Stimulated activated CD4-positive, alpha-beta T cell treated with anti-CD3 and anti-CD28 coated beads, Interleukin-1b, Interleukin-23, amount 100 ng/mL, for 4 hours (primary cell): Measurements from ENCODE around the gene AQP1.

Experiments
- DNase-seq, 2 donors: peaks; one replicate each; pipeline ENCODE4 v3.0.0-alpha.2; 2020; ENCODE audit warnings: low read depth in 2 of 2

AQP1 gene

DNA sequence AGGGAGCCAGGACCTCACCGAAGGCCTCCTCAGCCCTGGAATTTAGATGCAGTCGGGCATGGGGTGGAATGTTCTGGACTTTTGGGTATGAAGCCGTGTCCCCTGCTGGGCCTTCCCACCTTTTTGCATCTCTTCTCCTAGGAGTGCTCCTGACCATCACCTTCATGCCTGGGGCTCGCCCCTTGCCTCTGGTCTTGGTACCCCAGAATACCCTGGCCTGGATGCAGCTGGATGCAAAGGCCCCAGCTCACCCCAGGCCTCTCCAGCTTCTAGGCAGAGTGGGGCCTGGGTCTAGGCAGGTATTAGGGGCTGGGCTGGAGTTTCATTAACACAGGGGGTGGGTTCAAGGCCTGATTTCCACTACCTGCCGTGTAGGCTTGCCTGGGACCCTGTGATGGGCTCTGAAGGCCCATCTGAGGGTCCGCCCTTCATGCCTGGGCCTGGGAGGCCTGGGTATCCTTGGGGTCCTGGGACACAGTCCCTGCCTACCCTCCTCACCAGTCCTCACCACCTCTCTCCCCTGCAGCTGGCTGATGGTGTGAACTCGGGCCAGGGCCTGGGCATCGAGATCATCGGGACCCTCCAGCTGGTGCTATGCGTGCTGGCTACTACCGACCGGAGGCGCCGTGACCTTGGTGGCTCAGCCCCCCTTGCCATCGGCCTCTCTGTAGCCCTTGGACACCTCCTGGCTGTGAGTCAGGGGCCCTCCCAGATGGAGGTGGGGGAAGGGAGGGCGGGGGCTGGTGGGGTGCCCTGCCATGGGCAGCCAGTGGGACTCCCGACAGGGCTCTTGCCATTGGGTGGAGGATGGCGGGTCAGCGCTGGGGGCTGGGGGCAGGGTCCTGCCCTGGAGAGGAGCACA, 10.1 kb downstream of the AQP1 start:
- no peak for DNase-seq

DNA sequence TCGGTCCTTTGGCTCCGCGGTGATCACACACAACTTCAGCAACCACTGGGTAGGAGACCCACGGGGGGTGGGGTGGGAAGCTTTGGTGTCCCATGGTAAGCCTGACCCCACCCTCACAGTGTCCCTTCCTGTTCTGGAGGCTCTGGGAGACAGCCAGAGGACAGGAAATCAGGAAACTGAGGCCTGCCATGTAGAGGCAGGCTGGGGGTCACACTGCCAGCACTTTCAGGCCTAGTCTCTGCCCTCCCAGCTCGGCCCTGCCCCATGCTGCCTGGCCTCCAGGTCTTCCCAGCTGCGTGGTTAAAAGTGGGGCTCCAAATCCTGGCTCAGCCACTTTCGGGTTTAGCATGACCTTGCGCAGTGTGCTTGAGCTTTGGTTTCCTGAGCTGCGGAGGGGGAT, 10.9 kb downstream of the AQP1 start:
- DNase-seq = no peak

DNA sequence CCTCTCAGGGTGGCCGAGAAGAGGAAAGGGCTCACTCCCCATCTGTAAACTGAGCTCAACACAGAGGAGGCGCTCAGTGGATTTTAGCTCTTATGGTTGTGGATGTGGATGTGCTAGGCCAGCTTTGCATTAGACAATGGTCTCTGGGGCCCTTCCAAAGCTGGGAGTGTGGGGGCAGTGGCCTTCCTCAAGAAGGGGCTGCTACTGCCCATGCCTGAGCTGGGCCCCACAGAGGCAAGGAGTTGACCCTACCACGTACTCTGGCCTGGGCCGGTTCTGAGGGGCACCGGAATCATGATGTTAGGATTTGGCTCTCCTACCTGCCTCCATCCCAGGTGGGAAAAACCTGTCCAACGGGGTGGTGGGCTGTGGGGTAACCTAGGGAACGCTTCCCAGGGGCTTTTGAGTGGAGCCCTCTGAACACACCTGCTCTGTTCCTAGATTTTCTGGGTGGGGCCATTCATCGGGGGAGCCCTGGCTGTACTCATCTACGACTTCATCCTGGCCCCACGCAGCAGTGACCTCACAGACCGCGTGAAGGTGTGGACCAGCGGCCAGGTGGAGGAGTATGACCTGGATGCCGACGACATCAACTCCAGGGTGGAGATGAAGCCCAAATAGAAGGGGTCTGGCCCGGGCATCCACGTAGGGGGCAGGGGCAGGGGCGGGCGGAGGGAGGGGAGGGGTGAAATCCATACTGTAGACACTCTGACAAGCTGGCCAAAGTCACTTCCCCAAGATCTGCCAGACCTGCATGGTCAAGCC, 11.5 kb downstream of the AQP1 start:
- no peak for DNase-seq

DNA sequence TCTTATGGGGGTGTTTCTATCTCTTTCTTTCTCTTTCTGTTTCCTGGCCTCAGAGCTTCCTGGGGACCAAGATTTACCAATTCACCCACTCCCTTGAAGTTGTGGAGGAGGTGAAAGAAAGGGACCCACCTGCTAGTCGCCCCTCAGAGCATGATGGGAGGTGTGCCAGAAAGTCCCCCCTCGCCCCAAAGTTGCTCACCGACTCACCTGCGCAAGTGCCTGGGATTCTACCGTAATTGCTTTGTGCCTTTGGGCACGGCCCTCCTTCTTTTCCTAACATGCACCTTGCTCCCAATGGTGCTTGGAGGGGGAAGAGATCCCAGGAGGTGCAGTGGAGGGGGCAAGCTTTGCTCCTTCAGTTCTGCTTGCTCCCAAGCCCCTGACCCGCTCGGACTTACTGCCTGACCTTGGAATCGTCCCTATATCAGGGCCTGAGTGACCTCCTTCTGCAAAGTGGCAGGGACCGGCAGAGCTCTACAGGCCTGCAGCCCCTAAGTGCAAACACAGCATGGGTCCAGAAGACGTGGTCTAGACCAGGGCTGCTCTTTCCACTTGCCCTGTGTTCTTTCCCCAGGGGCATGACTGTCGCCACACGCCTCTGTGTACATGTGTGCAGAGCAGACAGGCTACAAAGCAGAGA, 12.2 kb downstream of the AQP1 start:
- no peak for DNase-seq

DNA sequence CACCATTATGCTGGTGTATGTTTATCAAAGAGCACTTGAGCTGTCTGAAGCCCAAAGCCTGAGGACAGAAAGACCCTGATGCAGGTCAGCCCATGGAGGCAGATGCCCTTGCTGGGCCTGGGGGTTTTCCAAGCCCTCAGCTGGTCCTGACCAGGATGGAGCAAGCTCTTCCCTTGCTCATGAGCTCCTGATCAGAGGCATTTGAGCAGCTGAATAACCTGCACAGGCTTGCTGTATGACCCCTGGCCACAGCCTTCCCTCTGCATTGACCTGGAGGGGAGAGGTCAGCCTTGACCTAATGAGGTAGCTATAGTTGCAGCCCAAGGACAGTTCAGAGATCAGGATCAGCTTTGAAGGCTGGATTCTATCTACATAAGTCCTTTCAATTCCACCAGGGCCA, 13.0 kb downstream of the AQP1 start:
- no peak for DNase-seq

DNA sequence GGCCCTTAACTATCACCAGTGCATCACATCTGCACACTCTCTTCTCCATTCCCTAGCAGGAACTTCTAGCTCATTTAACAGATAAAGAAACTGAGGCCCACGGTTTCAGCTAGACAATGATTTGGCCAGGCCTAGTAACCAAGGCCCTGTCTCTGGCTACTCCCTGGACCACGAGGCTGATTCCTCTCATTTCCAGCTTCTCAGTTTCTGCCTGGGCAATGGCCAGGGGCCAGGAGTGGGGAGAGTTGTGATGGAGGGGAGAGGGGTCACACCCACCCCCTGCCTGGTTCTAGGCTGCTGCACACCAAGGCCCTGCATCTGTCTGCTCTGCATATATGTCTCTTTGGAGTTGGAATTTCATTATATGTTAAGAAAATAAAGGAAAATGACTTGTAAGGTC, 13.5 kb downstream of the AQP1 start:
- DNase-seq = no peak

DNA sequence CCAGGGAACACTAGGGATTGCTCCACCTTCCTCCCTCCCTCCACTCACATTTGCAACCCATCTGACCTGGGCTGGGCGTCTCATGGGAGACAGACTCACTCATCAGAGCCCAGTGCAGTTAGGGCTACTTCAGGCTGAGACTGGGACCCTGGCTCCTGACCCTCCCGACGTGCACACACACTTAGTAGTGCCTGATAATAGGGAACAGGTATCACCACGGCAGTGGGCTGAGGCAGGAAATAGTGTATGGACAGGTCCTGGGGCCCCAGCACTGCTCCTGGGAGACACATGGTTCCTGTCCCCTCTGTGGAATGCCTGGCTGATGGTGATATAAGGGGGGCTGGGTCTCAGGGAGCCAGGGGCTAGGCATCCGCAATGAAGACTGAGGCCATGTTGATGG, 14.3 kb downstream of the AQP1 start:
- no peak for DNase-seq

DNA sequence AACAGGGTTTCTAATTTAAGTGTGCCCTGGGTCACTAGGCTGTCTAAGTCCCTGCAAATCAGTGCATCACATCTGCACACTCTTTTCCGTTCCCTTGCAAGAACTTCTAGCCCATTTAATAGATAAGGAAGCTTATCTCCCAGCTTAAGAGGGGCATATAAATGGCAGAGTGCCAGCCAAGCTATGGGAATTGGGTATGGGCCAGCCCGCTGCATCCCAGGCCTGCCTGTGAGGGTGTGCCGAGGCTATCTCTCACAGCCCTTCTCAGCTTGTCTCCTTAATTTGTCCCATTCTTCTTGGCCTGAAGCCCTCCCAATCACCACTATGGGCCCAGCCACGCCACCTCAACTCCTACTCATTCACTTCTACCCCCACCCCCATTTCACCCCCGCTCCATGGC, 14.7 kb downstream of the AQP1 start:
- DNase-seq = no peak

DNA sequence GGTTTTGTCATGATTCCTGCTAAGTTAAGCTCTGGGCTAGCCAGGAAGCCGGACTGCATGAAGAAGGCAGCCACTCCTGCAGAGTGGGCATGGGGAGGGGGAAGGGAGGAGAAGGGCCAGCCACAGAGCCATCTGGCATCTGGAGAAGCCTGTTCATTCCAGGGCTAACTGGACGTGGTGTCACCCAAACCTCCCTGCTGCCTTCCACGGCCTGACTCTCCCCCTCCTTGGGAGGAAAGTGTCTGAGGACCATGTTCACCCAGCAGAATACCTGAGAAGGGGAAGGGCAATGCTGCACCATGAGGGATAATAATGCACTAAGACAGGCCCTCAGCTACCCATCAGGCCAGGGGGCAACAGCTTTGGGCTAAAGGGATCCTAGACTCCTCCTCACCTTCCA, 15.4 kb downstream of the AQP1 start:
- DNase-seq = no peak

DNA sequence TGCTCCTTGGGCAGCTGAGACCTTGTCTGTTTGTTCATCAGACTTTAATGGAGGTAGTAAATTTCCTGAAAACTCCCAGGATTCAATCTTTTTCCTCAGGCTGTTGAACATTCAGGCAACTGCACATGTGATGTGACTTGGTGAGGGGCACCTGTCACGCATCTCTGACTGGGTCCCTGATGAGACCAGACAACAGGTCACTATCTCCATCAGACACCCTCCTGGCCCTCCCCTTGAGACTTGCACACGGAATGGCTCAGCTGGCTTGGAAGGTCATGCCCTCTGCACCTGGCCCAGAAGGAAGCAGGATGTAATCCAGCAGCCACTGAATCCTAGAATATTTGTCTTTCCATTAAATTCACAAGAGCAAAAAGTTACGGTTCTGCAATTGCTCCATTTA, 15.9 kb downstream of the AQP1 start:
- no peak for DNase-seq

DNA sequence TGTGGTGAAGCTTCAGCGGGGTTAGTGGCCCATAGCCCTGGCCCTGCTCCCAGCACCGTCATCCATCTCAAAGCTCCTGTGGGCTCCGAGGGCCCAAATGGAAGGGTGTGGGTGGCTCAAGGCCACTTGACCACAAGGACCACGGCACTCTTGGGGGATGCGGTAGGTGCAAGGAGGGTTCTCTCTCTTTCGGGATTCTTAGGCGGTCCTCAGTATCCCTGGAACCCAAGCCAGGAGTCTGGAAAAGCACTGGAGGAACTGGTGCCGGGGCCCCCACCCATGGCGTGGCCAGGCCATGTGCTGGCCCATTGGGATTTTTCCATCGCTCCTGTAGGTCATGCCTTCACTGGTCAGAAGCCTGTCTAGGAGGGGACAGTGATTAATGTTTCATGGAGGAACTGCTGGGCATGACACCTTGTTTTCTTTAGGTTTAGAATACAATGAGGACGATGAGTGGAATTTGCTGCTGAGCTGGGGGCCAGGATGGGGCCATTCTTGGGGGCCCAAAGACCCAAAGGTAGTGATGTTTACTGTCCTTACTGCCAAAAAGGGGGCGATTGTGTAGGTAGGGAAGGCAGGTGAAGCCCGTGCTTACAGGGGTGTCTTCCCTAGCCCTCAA, 16.7 kb downstream of the AQP1 start:
- no peak for DNase-seq

DNA sequence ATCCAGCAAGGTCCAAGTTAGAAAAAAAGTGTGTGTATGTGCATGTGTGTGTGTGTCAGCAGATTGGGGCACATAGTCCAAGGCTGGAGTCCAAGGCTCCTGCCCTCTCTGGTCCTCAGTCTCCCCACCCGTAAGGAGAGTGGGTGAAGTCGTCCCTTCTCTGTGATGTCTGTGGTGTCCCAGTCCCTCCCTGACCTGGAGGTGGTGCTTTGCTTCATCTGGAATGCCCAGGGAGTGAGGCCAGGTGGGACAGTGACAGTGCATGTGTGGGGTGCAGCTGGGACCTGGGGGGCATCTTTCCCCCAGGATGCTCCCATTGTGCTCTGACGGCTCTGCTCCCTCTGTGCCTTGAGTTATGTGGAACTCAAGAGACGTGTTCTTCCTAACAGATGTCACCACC, 18.0 kb downstream of the AQP1 start:
- no peak for DNase-seq

DNA sequence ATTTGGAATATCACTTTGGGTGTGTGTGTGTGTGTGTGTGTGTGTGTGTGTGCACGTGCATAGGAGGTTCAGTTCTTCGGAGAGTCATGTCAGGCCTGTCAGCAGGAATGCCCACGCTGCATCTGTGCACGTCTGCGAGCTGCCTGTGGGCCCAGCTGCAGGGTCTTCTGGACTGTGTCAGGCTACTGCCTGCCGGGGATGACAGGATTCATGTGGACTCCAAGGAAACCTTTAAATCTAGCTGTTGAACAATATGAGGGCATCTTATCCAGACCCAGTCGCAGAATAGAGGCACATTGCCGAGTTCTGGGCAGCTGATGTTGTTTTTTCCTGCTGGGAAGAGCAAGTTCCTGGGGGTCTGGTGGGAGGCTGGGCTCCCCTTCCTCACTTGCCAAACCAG, 19.0 kb downstream of the AQP1 start:
- no peak for DNase-seq

DNA sequence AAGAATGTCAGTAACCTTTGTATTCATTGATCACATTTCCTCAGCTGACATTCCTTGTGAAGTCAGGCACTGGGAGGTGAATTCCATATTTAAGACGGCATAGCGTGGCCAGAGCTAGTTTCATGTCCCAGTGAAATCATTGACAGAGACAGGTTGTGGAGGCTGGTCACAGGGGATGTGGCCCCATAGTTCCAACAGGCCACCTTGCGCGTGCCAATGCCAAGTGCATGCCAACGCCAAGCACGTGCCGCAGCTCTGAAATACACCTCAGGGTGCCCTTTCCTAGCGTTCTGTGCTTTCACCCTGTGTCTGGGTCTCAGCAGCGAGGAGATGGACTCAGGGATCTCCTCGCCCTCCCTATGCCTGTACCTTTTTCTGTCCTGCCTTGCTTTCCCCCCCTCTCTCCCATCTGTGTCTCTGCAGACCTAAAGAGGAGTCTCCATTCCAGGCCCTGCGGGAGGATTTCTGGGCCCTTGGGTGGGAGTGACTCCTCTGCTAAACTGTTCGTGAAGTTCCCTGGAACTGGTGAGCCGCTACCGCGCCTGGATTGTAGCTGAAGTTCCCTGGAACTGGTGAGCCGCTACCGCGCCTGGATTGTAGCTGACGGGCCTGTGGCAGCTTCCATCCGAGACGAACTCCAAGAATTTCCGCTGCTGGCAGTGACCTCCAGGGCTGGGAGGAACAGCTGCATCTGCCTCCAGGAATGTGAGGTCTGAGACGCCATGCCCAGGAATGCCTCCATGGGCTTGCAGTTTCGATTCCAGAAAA, 19.7 kb downstream of the AQP1 start:
- DNase-seq = no peak

DNA sequence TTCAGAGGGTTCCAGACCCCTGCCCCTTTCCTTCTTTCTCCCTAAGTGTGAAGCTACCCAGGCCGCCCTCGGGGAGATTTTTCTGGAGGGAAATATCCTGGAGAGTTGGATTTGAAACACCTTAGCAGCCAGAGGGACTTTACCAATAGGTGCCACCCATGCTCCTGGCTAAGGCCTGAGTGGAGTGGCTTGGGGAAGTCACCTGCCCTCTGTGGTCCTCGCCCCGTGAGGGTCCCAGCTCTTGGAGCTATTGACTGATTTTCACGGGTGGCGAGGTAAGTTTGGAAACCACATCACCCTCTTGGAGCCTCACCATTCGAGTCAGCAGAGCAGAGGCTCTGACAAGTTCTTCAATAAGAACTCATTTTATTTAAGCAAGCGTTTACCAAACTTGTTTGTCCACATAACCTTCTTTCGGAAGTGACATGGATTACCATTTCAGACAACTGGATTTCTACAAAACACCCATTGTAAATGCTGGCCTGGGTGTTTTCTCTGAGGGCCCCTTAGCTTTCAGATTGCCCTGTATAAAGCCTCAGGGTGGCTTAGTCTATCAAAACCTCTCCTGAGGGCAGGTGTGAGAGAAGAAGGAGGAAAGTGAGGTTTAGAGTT, 20.4 kb downstream of the AQP1 start:
- no peak for DNase-seq

DNA sequence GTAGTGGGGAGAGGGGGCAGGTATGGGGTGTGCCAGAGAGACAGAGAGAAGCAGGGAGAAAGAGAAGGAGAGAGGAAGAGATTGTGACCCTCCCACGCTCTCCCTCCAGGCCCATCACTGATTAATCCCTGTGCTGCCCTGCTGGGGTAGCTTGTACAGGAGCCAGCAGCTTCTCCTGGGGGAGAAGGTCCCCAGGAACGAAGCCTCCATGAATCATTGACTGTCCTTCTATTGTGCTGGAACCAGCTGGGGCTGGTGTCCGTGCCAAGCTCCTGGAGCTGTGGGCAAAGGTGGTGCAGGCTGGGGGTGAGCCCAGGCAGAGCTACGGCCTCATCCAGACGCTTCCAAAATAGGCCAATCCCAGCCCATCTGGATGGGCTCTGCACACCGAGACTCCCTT, 20.9 kb downstream of the AQP1 start:
- no peak for DNase-seq

DNA sequence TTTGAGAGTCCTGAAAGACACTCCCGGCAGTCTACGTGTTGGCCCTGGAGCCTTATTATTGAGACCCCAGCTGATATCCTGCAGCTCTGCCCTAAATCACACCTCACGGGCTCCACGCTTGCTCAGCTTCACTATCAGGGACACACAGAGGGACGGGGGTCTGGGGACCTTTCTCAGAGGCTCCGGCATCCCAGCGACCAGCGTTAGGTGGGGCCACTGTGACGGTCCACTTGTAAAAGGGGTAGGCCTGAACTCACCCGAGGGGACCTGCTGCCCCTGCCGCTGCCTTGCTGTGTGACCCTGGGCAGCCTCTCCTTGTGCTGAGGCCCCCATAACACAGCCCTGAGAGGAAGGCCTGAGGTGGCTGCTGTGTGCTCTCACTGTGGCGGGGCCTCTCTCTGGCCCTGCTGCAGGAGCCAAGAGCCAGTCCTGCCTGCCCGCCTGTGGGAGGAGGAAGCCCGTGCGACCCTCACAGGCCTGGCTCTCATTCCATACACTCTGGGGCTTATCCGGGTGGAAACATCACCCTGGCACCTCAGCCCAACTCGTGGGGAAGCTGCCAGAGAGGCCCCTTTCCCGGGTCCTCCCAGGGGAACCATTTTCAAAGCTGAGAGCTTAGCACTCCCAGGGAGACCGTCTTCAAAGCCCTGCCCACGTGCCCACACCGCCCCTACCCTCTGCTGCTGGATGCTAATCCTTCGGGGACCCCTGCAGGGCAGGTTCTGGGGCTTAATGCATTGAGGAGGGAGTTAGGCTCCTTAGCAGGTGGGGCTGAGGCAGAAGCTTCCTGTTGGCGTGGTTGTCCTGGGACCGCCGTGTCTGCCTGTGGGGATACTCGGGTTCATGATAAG, 21.7 kb downstream of the AQP1 start:
- no peak for DNase-seq

DNA sequence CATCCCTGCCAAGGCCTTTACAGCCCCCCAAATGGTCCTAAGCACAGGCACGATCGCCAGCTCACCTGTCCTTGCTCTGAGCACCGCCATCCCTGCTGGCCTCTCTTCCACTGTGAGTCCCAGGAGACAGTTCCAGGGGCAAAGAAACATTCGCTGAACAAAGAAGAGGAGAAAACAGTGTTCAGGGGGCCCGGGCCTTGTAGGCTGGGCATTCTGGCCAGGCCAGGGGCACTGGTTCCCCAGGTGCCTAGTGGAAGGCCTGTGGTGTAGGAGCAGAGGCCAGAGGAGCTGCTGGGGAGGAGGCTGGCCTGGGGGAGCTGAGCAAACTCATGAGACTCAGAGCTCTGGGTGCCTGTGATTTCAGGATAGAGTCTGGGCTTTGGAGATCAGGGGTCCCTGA, 22.6 kb downstream of the AQP1 start:
- DNase-seq = no peak

DNA sequence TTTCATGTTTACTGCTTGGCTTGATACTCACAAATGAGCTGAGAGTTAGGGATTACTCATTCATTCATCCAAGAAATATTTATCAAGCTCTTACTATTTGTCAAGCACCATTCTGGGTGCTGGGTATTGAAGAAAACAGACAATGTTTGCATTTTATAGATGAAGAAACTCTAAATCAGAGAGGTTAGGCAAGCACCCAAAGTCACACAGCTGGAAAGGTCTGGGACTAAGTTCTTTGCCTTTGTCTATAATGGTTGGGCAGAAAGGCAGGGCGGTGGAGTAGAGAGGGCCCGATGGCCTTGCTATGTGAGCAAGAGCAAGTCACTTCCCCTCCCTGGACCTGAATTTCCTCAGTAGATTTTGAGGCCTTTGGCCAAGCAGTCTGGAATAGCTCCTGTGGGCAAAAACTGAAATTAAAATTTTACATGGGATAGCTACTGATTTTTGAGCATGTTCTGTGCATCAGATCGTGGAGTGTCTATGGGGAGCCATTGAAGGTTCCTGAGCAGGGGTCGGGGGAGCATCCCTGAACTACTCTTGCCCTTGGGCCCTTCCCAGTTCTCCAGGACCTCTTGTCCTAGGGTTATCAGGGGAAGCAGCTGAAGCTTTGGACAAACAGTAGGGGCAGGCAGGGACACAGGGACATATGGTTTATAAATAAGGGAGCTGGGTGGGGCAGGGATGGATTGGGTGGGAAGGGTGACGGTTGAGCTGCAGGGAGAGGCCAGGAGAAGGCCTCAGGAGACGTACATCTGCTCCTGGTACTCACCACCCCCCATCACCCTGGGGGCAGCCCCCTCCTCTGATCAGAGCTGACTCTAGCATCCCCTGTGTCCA, 23.3 kb downstream of the AQP1 start:
- no peak for DNase-seq

DNA sequence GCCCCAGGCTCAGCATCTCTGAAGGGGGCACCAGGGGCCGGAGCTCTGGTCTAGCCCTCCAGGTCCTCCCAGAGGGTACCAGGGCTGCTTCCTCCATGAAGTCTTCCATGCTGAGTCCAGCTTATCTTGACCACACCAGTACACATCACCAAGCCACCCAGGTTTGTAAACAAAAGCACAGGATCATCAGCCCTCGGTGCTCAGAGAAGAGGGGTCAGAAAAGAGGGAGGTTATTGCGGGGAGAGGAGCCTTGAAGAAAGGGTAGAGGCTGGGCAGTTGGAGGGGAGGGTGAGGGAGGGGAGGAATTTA, 23.9 kb downstream of the AQP1 start:
- DNase-seq = no peak
